RWPE2 (cell line): ENCODE measurements around the gene RHBDL1.

Source experiments
- ATAC-seq: fragments of 200-7000 bp; cut with Tn5 transposase; 3 replicates; pipeline ENCODE4 v1.9.1; 2021; ENCODE audit warnings: low read depth
- DNase-seq: peaks from one replicate; pipeline ENCODE4 v3.0.0-alpha.2; 2020; ENCODE audit warnings: low spot score
- H3K27ac ChIP-seq: fragments of 450-650 bp; 2 replicates; pipeline ENCODE4 v1.5.1; 2017; ENCODE audit warnings: mild to moderate bottlenecking; ENCODE audit not compliant: poor library complexity, severe bottlenecking
- H3K27me3 ChIP-seq: fragments of 250-450 bp; sonication (Bioruptor Pico); 2 replicates; pipeline ENCODE4 v1.5.1; 2021; ENCODE audit warnings: mild to moderate bottlenecking, moderate library complexity; ENCODE audit not compliant: insufficient read depth, poor library complexity, severe bottlenecking
- H3K36me3 ChIP-seq: fragments of 250-450 bp; sonication (Bioruptor Pico); 2 replicates; pipeline ENCODE4 v1.5.1; 2020; ENCODE audit warnings: low read depth, mild to moderate bottlenecking, moderate library complexity
- H3K4me1 ChIP-seq: fragments of 250-450 bp; sonication (Bioruptor Pico); 2 replicates; pipeline ENCODE4 v1.5.1; 2021; ENCODE audit warnings: mild to moderate bottlenecking, moderate library complexity; ENCODE audit not compliant: insufficient read depth, poor library complexity, severe bottlenecking
- H3K4me3 ChIP-seq: fragments of 250-450 bp; sonication (Bioruptor Pico); 2 replicates; pipeline ENCODE4 v1.5.1; 2021; ENCODE audit warnings: mild to moderate bottlenecking, moderate library complexity; ENCODE audit not compliant: severe bottlenecking
- H3K9me3 ChIP-seq: fragments of 250-450 bp; sonication (Bioruptor Pico); 2 replicates; pipeline ENCODE4 v1.5.1; 2021; ENCODE audit warnings: mild to moderate bottlenecking, moderate library complexity; ENCODE audit not compliant: severe bottlenecking
- CTCF ChIP-seq: fragments of 450-650 bp; IDR thresholded peaks from one replicate; pipeline ENCODE4 v1.5.1; 2017; ENCODE audit warnings: mild to moderate bottlenecking, moderate library complexity; ENCODE audit not compliant: poor library complexity, severe bottlenecking

RHBDL1 gene

GRCh38 chr16:703406-703805 lies 27.9 kb downstream of the RHBDL1 start:
- DNase-seq (no peak), ATAC-seq (no peak)
- no peak overlapping the region for H3K4me3 ChIP-seq
- no peaks in the 10 kb centered on the region for H3K9me3 ChIP-seq
- H3K27me3 ChIP-seq, result no peaks in the 10 kb centered on the region
- H3K36me3 ChIP-seq, result no peaks in the 10 kb centered on the region
- no peak overlapping the region for H3K27ac ChIP-seq
- H3K4me1 ChIP-seq, result peaks cover 3% of the 10 kb centered on the region
- TF ChIP-seq CTCF, result no peak

GRCh38 chr16:704047-704446 lies 28.6 kb downstream of the RHBDL1 start:
- TF ChIP-seq CTCF, result no peak
- Histone ChIP-seq H3K36me3 (no peaks in the 10 kb centered on the region), H3K4me1 (peaks cover 3% of the 10 kb centered on the region), H3K27me3 (no peaks in the 10 kb centered on the region), H3K27ac (peak overlapping the region; percentile 49), H3K9me3 (no peaks in the 10 kb centered on the region), H3K4me3 (peak overlapping the region; percentile 87)
- DNase-seq (no peak), ATAC-seq (no peak)

GRCh38 chr16:704552-705380 lies 29.3 kb downstream of the RHBDL1 start:
- Histone ChIP-seq H3K4me3 (peak overlapping the region; percentile 87), H3K27me3 (no peaks in the 10 kb centered on the region)

GRCh38 chr16:705431-706188 lies 30.1 kb downstream of the RHBDL1 start, which contains the start of gene FBXL16:
Gene FBXL16 (minus strand): TSS chr16:705801. CDS start chr16:697405, 8,396 bp downstream.
- Histone ChIP-seq H3K36me3 (no peaks in the 10 kb centered on the region), H3K27ac (peak within 1 kb of the TSS; percentile 49), H3K9me3 (no peaks in the 10 kb centered on the region), H3K4me3 (peak within 1 kb of the TSS; percentile 87), H3K4me1 (peaks cover 3% of the 10 kb centered on the region), H3K27me3 (no peaks in the 10 kb centered on the region)
- DNase-seq, result no peak
- TF ChIP-seq CTCF, result no peak
- ATAC-seq, result no peak

More at GRCh38 chr16:704552-705380, 29.3 kb downstream of the RHBDL1 start:
- H3K4me1 ChIP-seq, result peaks cover 3% of the 10 kb centered on the region
- no peaks in the 10 kb centered on the region for H3K9me3 ChIP-seq
- H3K36me3 ChIP-seq, result no peaks in the 10 kb centered on the region
- peak overlapping the region; percentile 49 for H3K27ac ChIP-seq
- DNase-seq (no peak), ATAC-seq (peak; percentile 6; the same call in 1 of the 3 replicates)
- no peak for TF ChIP-seq CTCF
